Coronary artery (tissue), 2 donors: Measurements from ENCODE around the gene NFYC.

Experiments
- DNase-seq: peaks from one replicate; pipeline ENCODE4 v3.0.0-alpha.2; 2017; ENCODE audit warnings: low spot score
- H3K27ac ChIP-seq, 2 donors: fragments of 200-600 bp; sonication (generic); one replicate each; pipeline ENCODE4 v1.5.1; 2016 to 2019
- H3K4me3 ChIP-seq: fragments of 200-600 bp; sonication (generic); 2 replicates; pipeline ENCODE4 v1.5.1; 2016; ENCODE audit warnings: mild to moderate bottlenecking, moderate library complexity
- TF ChIP-seq, protein P1 (sequence below): fragments of 200-600 bp; sonication (generic); IDR thresholded peaks from one replicate; pipeline ENCODE4 v1.5.1; 2019; ENCODE audit warnings: antibody characterized with exemption

NFYC gene

DNA sequence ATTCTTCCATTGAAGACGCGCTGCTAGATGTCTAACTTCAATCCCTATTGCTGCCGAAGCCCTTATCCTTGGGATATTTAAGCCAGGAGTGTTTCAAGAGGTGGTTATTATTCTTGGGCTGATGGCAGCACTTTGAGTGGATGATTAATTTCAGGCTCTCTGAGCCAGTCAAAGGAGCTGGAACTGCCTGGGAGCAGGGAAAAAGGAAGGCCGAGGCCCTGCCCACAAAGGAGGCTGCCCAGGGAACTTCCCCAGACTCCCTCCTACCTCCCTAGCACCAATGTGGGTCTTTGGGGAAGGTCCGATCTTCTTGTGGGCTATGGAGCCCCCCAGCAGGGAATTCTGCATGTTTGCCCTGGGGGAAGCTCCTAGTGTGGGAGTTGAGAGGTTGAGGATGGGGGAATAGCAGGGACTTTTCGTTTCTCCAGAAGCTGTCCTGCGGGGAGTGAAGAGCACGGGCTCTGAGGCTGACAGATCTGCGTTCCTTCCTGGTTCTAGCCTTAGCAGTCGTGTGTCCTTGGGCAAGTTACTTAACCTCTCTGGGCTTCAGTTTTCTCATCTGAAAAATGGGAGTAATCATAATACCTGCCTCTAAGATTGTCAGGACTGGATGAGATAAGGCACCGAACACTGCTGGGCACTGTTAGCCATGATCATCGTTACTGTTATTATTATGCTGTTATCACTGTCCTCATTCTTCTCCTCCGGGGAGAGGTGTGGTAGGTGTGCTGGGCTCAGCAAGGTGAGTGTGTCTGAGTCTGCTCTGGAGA, 98.3 kb downstream of the NFYC start:
- Histone ChIP-seq H3K4me3 (no peak overlapping the region), H3K27ac (peak overlapping the region in 1 of 2 donors; percentile 29)
- TF ChIP-seq, protein P1, sequence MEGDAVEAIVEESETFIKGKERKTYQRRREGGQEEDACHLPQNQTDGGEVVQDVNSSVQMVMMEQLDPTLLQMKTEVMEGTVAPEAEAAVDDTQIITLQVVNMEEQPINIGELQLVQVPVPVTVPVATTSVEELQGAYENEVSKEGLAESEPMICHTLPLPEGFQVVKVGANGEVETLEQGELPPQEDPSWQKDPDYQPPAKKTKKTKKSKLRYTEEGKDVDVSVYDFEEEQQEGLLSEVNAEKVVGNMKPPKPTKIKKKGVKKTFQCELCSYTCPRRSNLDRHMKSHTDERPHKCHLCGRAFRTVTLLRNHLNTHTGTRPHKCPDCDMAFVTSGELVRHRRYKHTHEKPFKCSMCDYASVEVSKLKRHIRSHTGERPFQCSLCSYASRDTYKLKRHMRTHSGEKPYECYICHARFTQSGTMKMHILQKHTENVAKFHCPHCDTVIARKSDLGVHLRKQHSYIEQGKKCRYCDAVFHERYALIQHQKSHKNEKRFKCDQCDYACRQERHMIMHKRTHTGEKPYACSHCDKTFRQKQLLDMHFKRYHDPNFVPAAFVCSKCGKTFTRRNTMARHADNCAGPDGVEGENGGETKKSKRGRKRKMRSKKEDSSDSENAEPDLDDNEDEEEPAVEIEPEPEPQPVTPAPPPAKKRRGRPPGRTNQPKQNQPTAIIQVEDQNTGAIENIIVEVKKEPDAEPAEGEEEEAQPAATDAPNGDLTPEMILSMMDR, result no peak
- no peak for DNase-seq

DNA sequence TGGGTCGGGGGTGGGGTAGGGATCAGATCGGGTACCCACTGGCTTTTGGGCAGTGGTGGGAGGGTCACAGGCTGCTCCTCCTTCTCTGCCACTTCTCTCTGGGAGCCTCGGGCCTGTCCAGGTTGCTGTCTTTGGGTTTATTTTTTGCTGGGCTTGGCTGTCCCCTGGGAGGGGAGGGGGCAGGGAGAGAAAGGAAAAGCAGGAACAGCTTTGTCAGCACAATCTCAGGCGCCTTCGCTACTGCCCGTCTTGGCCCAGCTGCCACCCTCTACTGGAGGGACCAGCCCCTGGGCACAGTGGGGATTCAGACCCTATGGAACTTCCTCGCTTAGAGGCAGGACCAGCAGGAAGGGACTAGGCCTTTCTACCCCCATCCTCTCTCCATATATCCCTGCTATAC, 100.5 kb downstream of the NFYC start:
- no peak for DNase-seq
- TF ChIP-seq, protein P1, result no peak
- H3K4me3 ChIP-seq, result no peak overlapping the region
- peak overlapping the region in 1 of 2 donors; percentile 50 for H3K27ac ChIP-seq

DNA sequence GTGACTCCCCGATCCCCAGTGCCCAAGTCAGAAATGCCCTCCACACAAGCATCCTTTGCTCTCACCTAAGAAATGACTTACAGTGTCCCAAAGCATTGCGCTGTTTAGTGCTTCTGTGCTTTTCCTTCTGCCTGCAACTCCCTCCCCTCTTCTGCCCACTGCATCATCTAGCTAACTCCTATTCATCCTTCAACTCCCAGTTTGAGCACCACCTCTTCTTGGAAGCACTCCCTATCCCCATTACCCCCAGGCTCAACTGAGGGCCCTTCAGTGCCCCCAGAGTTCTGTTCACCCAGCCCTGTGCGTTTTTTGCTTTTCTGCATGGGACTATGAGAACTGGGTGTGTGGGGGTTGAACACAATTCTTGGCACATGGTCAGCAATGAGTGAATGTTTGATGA, 102.1 kb downstream of the NFYC start:
- no peak overlapping the region for H3K27ac ChIP-seq
- DNase-seq, result no peak
- no peak overlapping the region for H3K4me3 ChIP-seq
- TF ChIP-seq, protein P1, result no peak

DNA sequence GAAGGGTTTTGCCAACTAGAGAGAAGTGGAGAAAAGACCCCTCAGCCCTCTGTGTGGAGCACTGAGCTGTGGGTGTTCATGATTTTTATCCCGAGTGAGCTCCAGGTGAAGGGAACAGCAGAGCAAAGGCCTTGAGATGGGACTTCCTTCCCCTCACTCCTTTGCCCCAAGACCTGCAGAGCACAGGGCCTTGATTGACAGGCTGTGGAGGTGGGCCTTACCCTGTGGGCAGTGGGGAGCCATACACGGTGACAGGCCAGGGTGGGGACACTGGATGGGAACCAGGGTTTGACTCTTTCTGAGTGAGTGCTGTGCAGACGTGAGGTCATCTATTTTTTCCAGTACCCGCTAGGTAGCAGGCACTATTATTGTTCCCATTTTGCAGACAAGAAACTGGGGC, 102.5 kb downstream of the NFYC start:
- Histone ChIP-seq H3K4me3 (no peak overlapping the region), H3K27ac (no peak overlapping the region)
- TF ChIP-seq, protein P1, result no peak
- no peak for DNase-seq

DNA sequence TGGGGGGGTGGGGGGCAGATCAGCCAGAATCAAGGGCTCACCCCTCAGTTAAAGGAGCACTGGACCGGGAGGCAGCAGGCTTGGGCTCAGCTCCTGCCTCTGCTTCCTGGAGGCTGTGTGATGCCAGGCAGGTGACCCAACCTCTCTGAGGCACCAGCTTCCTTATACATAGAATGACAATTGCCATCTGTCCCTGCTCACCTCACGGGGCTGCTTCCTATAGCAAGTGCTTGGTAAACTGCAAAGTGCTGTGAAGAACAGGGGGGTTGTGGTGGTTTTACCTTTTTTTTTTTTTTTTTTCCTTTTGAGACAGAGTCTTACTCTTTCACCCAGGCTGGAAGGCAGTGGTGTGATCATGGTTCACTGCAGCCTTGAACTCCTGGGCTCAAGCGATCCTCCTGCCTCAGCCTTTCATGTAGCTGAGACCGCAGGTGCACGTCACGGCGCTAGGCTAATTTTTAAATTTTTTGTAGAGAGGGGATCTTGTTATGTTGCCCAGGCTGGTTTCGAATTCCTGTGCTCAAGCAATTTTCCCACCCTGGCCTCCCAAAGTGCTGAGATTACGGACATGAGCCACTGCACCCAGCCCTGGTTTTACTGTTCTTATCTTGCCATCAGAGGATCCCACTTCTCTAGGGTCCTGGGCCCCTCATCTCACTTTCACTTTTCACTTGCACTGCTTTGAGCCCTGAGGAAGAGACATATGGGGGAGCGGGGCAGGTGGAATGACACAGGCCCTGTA, 103.6 kb downstream of the NFYC start:
- TF ChIP-seq, protein P1, result no peak
- H3K27ac ChIP-seq, result peak overlapping the region; percentile 56 to 74
- no peak for DNase-seq

DNA sequence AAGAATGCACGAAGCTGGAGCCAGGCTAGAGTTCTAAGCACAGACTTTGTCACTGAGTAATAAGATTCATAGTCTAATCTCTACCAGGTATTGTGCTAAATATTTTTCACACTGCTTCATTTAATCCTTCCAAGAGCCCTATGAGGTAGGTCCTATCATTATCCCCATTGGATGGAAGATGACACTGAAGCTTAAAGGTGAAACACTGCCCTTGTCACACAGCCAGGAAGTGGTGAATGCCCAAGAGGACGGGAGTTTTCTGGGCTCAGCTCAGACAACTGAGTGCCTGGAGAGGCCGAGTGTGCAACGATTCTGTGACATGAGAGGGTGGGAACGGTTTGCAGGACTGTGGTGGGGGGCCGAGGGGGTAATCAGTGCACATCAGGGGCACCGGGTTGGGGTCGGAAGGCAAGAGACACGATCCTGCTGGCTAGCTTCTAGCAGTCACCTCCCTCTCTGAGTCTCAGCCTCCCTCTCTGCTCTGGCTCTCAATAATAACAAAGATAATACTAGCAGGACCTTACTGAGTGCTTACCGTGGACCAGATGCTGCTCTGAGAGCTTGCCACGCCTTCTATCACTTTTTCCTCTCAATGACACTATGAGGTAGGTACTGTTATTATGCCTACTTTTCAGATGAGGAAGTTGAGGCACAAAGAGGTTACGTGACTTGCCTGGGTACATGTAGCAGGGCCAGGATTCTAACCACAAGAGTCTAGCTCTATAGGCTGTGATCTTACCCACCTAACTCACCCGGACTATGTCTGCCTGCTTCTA, 104.5 kb downstream of the NFYC start:
- no peak overlapping the region for H3K4me3 ChIP-seq
- DNase-seq, result no peak
- TF ChIP-seq, protein P1, result no peak
- H3K27ac ChIP-seq, result peak overlapping the region; percentile 56 to 74

More for the DNA sequence above, 103.6 kb downstream of the NFYC start:
- no peak overlapping the region for H3K4me3 ChIP-seq
